GM21723 (cell line): Measurements from ENCODE around the gene GHRHR.

ENCODE experiments used
- ATAC-seq: cut with Tn5 transposase; IDR thresholded peaks from one replicate; pipeline ENCODE4 v1.9.1; 2021; ENCODE audit warnings: mild to moderate bottlenecking, moderate library complexity; ENCODE audit not compliant: unreplicated experiment

GHRHR gene

DNA sequence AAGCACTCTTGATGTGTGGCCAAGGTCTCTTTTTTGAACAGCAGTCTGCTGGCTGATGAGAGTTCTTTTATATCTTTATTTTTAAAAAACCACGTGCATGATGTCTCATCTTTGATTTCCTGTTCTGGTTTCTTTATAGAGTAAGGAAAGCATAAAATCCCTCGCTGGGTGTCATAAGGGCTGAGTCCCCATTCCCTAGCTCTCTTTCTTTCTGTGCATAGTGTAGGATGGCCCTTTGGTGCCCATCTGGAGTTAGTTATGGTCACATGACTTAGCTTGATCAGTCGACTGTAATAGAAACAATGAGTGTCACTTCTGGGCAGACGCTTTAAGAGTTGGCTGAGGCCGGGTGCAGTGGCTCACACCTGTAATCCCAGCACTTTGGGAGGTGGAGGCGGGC is 38.5 kb downstream of the GHRHR start:
- no peak for ATAC-seq

GRCh38 chr7:31003097-31003496 is 39.3 kb downstream of the GHRHR start:
- no peak for ATAC-seq

DNA sequence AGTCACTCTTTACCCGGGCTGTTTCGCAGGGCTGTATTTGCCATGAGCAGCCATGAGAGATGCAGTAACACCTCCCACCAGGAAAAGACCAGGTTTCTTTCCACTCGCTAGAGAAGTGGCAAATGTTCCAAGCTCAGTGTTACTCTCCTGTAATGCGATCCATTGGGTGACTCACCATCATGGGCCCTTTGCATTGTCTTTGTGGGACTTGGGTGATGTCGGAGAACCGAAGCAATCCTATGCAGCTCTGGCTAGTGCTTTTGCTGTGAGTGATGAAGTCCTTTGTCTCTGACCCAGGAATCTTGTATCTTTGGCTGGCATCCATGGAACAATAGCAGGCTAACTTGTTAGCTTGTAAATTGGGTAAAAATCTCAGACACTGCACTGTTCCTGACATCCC is 40.0 kb downstream of the GHRHR start:
- no peak for ATAC-seq

DNA sequence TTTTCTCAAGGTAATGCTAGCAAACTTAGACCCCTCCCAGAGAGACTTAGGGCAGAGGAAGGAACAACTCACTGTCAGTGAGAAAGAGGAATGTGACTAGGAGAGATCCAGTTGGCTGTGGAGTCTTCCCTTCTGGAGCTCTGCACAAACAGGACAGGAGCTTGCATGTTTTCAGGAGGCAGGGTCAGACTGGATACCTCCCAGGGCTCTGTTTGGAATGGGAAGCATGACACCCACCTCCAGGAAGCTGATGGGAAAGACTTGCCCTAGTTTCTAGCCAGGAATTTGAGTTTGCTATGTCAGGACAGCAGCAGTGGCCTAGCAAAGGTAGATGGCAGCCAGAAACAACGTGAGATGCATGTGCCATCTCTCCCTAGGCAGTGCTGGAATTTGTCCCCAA is 40.6 kb downstream of the GHRHR start:
- ATAC-seq, result no peak

DNA sequence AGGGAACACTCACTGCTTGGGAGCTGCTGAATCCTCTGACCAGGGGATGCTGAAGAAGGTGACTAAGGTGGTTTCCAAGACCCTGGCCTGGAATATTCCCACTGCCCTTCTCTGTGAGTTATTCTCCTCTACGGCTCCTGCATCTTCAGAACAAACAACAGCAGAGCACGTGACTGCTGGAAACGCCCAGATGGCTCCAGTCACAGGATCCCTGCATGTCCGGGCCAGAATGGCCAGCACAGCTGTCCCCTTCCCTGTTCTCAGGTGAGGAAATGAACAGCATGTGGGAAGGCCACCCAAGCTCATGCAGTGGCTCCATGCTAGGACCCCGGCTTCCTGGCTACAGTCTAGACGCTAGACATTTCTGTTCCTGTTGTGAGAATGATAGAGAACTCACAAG is 43.1 kb downstream of the GHRHR start:
- no peak for ATAC-seq

DNA sequence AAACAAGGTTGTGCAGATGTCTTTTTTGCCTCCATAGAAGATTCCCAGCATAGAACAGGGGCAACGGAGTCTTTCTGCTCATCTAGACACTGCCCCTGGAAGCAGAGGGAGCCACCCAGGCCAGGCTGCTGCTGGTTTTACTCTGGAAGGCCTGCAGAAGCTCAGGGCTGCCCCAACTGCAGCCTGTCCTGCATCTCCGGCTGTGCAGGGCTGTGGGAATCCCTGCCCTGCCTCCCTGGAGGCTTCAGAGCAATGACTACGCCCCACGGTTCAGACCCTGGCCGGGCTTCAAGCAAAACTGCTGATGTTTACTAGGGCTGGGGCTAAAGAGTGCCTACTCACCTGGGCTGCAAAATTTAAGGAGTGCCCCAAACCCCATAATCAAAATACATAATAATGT is 43.9 kb downstream of the GHRHR start:
- no peak for ATAC-seq

DNA sequence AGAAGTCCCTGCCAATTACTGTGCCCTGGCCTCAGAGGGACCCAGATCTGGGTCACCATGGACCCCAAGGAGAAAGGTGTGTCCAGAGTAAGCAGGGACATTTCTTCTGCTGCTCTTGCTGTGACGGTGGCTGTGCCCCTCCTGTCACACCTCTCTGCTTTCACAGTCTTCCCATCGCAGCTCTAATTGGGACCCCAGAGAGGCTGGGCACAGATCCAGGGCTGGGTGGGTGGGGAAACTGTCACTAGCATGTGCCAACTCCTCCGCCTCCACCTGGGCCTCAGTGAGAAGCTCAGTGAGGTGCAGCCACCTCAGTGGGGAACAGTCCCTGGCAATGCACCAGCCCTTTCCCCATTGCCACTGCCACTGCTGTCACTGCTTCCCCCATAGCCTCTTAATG is 51.1 kb downstream of the GHRHR start:
- ATAC-seq, result no peak

DNA sequence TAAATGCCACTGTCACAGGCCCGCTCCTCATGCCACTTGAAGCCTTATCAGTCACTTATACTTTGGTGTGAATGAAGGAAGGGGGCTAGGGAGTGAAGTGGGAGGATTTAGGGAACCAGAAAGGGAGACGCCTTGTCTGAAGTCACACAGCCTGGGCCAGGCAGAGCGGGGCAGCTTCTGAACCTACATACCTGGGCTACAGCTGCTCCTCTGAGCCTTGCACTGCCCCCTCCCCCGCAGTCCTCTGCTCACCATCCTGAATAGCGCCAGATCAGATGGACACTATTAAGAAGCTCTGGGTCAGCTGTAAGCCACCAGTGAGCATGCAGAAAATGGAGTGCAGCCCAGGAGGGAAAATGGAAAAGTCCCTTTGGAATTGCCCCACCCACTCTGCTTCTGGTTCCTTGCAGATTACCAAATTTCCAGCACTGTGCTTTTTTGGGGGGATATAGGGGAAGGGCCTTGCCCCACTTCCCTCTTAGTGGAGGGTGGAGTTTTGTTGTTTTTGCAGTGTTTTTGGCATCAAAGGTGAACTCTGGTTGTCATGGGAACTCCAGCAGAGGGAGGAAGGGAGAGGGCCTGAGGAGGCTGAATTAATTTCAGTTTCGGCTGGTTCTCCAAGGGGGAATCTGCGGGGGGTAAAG is 53.4 kb downstream of the GHRHR start:
- ATAC-seq, result no peak

GRCh38 chr7:31017721-31018120 is 54.0 kb downstream of the GHRHR start:
- no peak for ATAC-seq

- no peak for ATAC-seq
Measured at GRCh38 chr7:31019509-31019908, 55.8 kb downstream of the GHRHR start.

GRCh38 chr7:31020161-31020560 is 56.4 kb downstream of the GHRHR start:
- ATAC-seq, result no peak

DNA sequence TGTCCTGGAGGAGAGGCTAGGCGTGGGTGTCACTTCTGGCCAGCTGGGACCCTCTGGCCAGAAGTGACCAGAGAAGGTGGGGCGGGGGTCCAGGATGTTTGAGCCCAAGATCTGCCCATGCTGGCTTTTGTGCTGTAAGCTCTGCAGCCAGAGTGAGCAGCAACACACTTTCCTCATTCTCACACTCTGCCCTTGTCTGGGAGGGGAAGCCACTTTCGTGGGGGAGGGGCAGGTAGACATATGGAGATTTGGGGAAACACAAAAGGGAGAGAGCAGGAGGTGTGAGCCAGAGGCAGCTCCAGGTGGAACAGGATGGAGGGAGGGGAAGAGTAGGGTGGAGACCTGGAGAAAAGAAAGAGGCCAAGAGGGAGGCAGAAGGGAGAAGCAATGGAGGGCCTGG is 56.9 kb downstream of the GHRHR start:
- ATAC-seq, result no peak

- no peak for ATAC-seq
Measured at GRCh38 chr7:31022117-31022516, 58.4 kb downstream of the GHRHR start.

DNA sequence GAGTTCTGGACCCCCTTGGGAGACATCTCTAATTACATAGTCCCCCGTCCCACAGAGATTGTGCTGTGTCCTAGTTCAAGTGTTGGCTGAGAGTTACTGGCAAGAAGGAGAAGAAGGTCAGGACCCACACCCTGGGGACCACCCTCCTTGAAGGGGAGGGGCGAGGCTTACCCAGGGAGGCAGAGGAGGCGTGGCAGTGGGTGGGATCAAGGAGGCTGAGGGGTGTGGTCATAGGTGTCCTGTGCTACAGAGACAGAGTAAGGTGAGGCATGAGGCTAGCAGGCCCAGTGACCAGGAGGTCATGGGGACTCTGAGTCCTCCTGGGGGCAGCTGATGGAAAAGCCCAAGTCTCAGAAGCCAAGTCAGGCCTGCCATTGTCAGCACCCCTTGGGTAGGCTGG is 59.0 kb downstream of the GHRHR start:
- ATAC-seq, result no peak

GRCh38 chr7:31023877-31024276 is 60.1 kb downstream of the GHRHR start:
- ATAC-seq, result no peak

DNA sequence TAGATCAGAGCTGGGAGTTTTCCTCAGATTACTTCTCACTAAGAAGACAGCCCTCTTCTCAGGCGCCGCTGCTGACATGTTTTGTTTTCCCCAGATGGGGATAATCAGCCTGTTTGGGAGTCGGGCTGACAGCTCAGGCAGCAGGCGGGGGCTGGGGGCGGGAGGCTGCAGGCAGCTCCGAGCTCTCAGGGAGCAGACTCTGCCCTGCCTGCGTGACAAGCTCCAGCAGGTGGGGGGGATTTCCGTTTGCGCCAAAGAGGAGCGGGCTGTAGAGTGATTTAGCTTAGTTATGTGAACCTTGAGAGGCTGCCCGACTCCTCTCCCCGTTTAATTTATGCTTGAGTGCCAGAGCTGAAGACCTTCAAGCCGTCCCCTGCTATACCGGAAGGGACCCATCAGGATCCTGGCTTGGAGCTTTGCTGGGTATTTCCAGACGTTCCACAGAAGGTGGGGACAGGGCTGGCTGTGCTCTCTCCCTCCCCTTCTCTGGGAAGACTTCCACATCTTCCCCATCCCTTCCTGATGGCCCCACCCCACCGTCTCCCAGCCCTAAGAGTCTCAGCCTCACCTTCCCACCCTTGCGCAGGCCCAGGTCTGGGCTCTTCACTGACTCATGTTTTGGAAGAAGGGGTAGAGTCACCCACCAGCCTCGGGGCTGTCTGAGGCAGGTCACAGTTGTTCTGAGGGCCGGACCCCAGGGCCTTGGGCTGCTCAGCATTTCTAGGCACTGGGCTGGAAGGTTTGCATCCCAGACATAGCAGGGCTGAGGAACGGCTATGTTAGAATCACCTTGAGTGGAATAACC is 63.6 kb downstream of the GHRHR start:
- ATAC-seq, result no peak

DNA sequence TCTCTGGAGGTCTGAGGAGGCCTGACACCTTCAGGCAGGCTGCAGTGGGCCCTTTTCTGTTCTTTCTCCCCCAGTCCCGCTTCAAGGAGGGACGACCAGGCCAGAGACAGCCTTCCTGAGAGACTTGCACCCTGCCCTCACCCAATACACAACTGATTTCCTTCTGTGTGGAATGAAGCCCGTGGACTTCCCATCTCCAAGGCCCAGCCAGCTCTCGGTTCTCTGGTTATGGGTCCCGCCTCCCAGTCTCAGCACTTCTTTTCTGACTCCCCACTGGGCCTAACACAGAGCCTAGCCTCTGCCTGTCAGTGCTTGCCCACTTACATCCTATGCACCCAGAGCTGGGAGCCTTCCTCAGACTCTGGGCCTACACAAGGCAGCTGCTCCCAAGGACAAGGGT is 64.3 kb downstream of the GHRHR start:
- ATAC-seq, result no peak

- no peak for ATAC-seq
Measured at GRCh38 chr7:31028417-31028992, 64.8 kb downstream of the GHRHR start.
